Transverse colon (tissue), 4 donors: ENCODE results near the gene HBG1. TPM values are rescaled to one million over a fixed set of nuclear protein-coding genes. Genes with fewer than 3 reads are reported as not detected.
"Not testable (repeated sequence)": the region's sequence is repeated elsewhere in the genome, so short reads cannot be mapped to it uniquely, and the experiment has no call there.

Experiments used
- DNase-seq: peaks from one replicate; pipeline ENCODE4 v3.0.0-alpha.2; 2019
- H3K27ac ChIP-seq, 4 donors: fragments of 200-600 bp; sonication (generic); 2 replicates each; pipeline ENCODE4 v1.5.1; 2016 to 2018; ENCODE audit warnings: inconsistent platforms in 4 of 4
- H3K27me3 ChIP-seq: fragments of 200-600 bp; sonication (generic); 2 replicates; pipeline ENCODE4 v1.5.1; 2017; ENCODE audit warnings: inconsistent platforms
- H3K36me3 ChIP-seq, 4 donors: fragments of 200-600 bp; sonication (generic); 2 replicates each; pipeline ENCODE4 v1.5.1; 2017 to 2019; ENCODE audit warnings: inconsistent platforms in 4 of 4
- H3K4me1 ChIP-seq, 4 donors: fragments of 200-600 bp; sonication (generic); 2 replicates each; pipeline ENCODE4 v1.5.1; 2017 to 2020; ENCODE audit warnings: inconsistent platforms in 4 of 4
- H3K4me3 ChIP-seq, 4 donors: fragments of 200-600 bp; sonication (generic); 1 replicate in 1 of 4; 2 replicates in 3 of 4; pipeline versions ENCODE4 v1.5.1 to v1.6.1; 2017 to 2019; ENCODE audit warnings: inconsistent platforms in 4 of 4
- H3K9me3 ChIP-seq, 2 donors: fragments of 200-600 bp; sonication (generic); 2 replicates each; pipeline ENCODE4 v1.5.1; 2017 to 2019; ENCODE audit warnings: inconsistent platforms in 2 of 2
- CTCF ChIP-seq, 5 experiments: fragments of 200-600 bp in 3 of 5; fragments of 450-650 bp in 2 of 5; sonication (generic) in 3 of 5; IDR thresholded peaks; 1 replicate in 2 of 5; 2 replicates in 3 of 5; pipeline ENCODE4 v1.5.1; 2016 to 2017; ENCODE audit warnings: antibody characterized with exemption in 5 of 5, inconsistent platforms in 3 of 5, mild to moderate bottlenecking in 2 of 5, moderate library complexity in 1 of 5
- EP300 ChIP-seq: sonication (generic); formaldehyde crosslinking; IDR thresholded peaks from one replicate; pipeline ENCODE4 v1.6.1; 2017; ENCODE audit warnings: antibody characterized with exemption, low read depth
- POLR2A ChIP-seq: fragments of 450-650 bp; IDR thresholded peaks from one replicate; pipeline ENCODE4 v1.6.1; 2016; ENCODE audit warnings: antibody characterized with exemption, mild to moderate bottlenecking, moderate library complexity
- POLR2AphosphoS5 ChIP-seq, 3 donors: sonication (generic); formaldehyde crosslinking; IDR thresholded peaks; one replicate each; pipeline ENCODE4 v1.6.1; 2016; ENCODE audit warnings: antibody characterized with exemption in 3 of 3
- WGBS, 2 donors: methylation state at CpG; one replicate each; pipeline ENCODE4 v1.1.5; 2018; ENCODE audit warnings: low coverage in 1 of 2; 5-methylcytosine and 5-hydroxymethylcytosine counted together
- in situ Hi-C, 4 donors: fragments of 200-750 bp; cut with MboI; loops; one replicate each; pipeline versions ENCODE4 v1.15.0 to v1.15.1; 2017; ENCODE audit warnings: low sequenced_read_pairs in 3 of 4, low pct_ligation_motif_present in 1 of 4, low pct_unique_long_range_greater_than_20kb in 1 of 4
- intact Hi-C: fragments of 100-400 bp; cut with DNase I; formaldehyde crosslinking; loops from one replicate; pipeline ENCODE4 v1.15.1; 2023; ENCODE audit warnings: low total_unique reads
- total RNA-seq, 4 donors: library from RNA; depleted of rRNA; stranded (reverse); fragments of >200 nt; gene quantifications; one replicate each; pipeline ENCODE4 v1.1.0, GENCODE V29; 2016

HBG1 gene
- total RNA-seq, 4 donors from 2014 or later: not detected

- 10 to 23% methylated on average over 1 of the region's 1 CpG for WGBS, 2 donors
- no peak for TF ChIP-seq POLR2A
- TF ChIP-seq CTCF (IDR thresholded peaks at IDR 0.05): no peak
- TF ChIP-seq EP300: no peak
- no peak for TF ChIP-seq POLR2AphosphoS5 (IDR thresholded peaks at IDR 0.05)
- H3K27ac ChIP-seq: no peak overlapping the region
- H3K36me3 ChIP-seq: no peaks in the 10 kb centered on the region
- in situ Hi-C loops: no loop called here
- H3K9me3 ChIP-seq: no peaks in the 10 kb centered on the region
- no peaks in the 10 kb centered on the region for H3K27me3 ChIP-seq
- intact Hi-C loops: no loop called here
- H3K4me1 ChIP-seq: no peaks in the 10 kb centered on the region
- H3K4me3 ChIP-seq: no peak overlapping the region
- DNase-seq: no peak
Measured at GRCh38 chr11:5252919-5253265, 3.2 kb upstream of the HBG1 start.

- in situ Hi-C loops: no loop called here
- Histone ChIP-seq H3K27me3 (no peaks in the 10 kb centered on the region), H3K36me3 (no peaks in the 10 kb centered on the region), H3K9me3 (no peaks in the 10 kb centered on the region), H3K4me1 (no peaks in the 10 kb centered on the region), H3K27ac (no peak overlapping the region), H3K4me3 (no peak overlapping the region)
- WGBS, 2 donors: 41 to 42% methylated on average over 7 to 9 of the region's 9 CpGs
- DNase-seq: no peak
- TF ChIP-seq POLR2A: no peak
- no peak for TF ChIP-seq POLR2AphosphoS5 (IDR thresholded peaks at IDR 0.05)
- TF ChIP-seq CTCF (IDR thresholded peaks at IDR 0.05): no peak
- no peak for TF ChIP-seq EP300
- intact Hi-C loops: no loop called here
Measured at GRCh38 chr11:5252192-5252918, 2.7 kb upstream of the HBG1 start.

- Histone ChIP-seq H3K4me1 (no peaks in the 10 kb centered on the region), H3K27ac (no peak overlapping the region), H3K9me3 (no peaks in the 10 kb centered on the region), H3K4me3 (no peak overlapping the region), H3K36me3 (no peaks in the 10 kb centered on the region), H3K27me3 (no peaks in the 10 kb centered on the region)
- TF ChIP-seq POLR2AphosphoS5 (IDR thresholded peaks at IDR 0.05) (no peak), POLR2A (no peak), CTCF (IDR thresholded peaks at IDR 0.05) (no peak)
- in situ Hi-C loops (no loop called here), intact Hi-C loops (no loop called here)
- WGBS, 2 donors: 48% methylated on average over 2 of the region's 2 CpGs
- no peak for DNase-seq
Measured at GRCh38 chr11:5251746-5252145, 2.1 kb upstream of the HBG1 start.

- 82 to 84% methylated on average over 4 of the region's 4 CpGs for WGBS, 2 donors
- Histone ChIP-seq H3K4me1 (no peaks in the 10 kb centered on the region), H3K27me3 (no peaks in the 10 kb centered on the region), H3K9me3 (no peaks in the 10 kb centered on the region), H3K27ac (no peak overlapping the region), H3K36me3 (no peaks in the 10 kb centered on the region), H3K4me3 (no peak overlapping the region)
- DNase-seq: no peak
- in situ Hi-C loops (no loop called here), intact Hi-C loops (no loop called here)
- TF ChIP-seq CTCF (IDR thresholded peaks at IDR 0.05): no peak
- no peak for TF ChIP-seq POLR2AphosphoS5 (IDR thresholded peaks at IDR 0.05)
- no peak for TF ChIP-seq EP300
- TF ChIP-seq POLR2A: no peak
Measured at GRCh38 chr11:5250543-5251204, 1.0 kb upstream of the HBG1 start.

- H3K4me3 ChIP-seq, H3K27ac ChIP-seq, H3K36me3 ChIP-seq, H3K27me3 ChIP-seq, H3K4me1 ChIP-seq, DNase-seq, intact Hi-C loops, in situ Hi-C loops, H3K9me3 ChIP-seq: not testable (repeated sequence)
- WGBS, 2 donors: 85 to 92% methylated on average over 2 to 4 of the region's 7 CpGs
Measured at GRCh38 chr11:5248498-5248897, 1.2 kb downstream of the HBG1 start.
